Peyer's patch (tissue), 4 donors: ENCODE data around the gene ABCA7.
"Not testable (repeated sequence)": the region's sequence is repeated elsewhere in the genome, so short reads cannot be mapped to it uniquely, and the experiment has no call there.

Source experiments
- CTCF ChIP-seq, 6 experiments: fragments of 450-650 bp in 4 of 6; fragments of 200-600 bp in 2 of 6; sonication (generic) in 1 of 6; IDR thresholded peaks; one replicate each; pipeline ENCODE4 v1.5.1; 2017 to 2019; ENCODE audit warnings: antibody characterized with exemption in 6 of 6, mild to moderate bottlenecking in 3 of 6, moderate library complexity in 1 of 6
- POLR2A ChIP-seq, 2 donors: fragments of 450-650 bp; IDR thresholded peaks; one replicate each; pipeline ENCODE4 v1.5.1; 2017; ENCODE audit warnings: antibody characterized with exemption in 2 of 2, mild to moderate bottlenecking in 2 of 2, moderate library complexity in 2 of 2

GRCh38 chr19:1023883-1024188, 16.1 kb upstream of the ABCA7 start:
- TF ChIP-seq CTCF, POLR2A (IDR thresholded peaks at IDR 0.05): not testable (repeated sequence)
